Colonic mucosa (tissue), 4 donors: ENCODE data around the gene NDUFA12. TPM values are rescaled to one million over a fixed set of nuclear protein-coding genes. Genes with fewer than 3 reads are reported as not detected.

ENCODE experiments used
- DNase-seq: peaks from one replicate; pipeline ENCODE4 v3.0.0-alpha.2; 2020
- H3K27ac ChIP-seq: fragments of 200-600 bp; one replicate; pipeline ENCODE4 v1.8.0; 2021
- H3K27me3 ChIP-seq: fragments of 200-600 bp; one replicate; pipeline ENCODE4 v1.8.0; 2021
- H3K36me3 ChIP-seq: fragments of 200-600 bp; one replicate; pipeline ENCODE4 v1.8.0; 2021
- H3K4me1 ChIP-seq: fragments of 200-600 bp; one replicate; pipeline ENCODE4 v1.8.0; 2021; ENCODE audit warnings: mild to moderate bottlenecking
- H3K4me3 ChIP-seq: fragments of 200-600 bp; one replicate; pipeline ENCODE4 v1.8.0; 2021
- H3K9ac ChIP-seq, 2 donors: one replicate each; pipeline ENCODE4 v1.7.0; 2013; ENCODE audit warnings: control low read depth in 2 of 2, low read depth in 2 of 2, low read length in 2 of 2
- H3K9me3 ChIP-seq: fragments of 200-600 bp; one replicate; pipeline ENCODE4 v1.8.0; 2021
- CTCF ChIP-seq: fragments of 200-600 bp; IDR thresholded peaks from one replicate; pipeline ENCODE4 v1.8.0; 2022; ENCODE audit warnings: antibody characterized with exemption, mild to moderate bottlenecking
- intact Hi-C: fragments of 100-400 bp; cut with DNase I; formaldehyde crosslinking; loops from one replicate; pipeline ENCODE4 v1.14.1; 2022
- total RNA-seq, 2 donors: library from RNA; stranded (reverse); fragmentation: NEBNext Ultra II Directional in 1 of 2; extraction: Animal tissue kit (Norgen Biotek cat#: 25700) in 1 of 2; gene quantifications; one replicate each; pipeline ENCODE4 v1.2.1, GENCODE V29; 2021
- donor health status: healthy.
- donor health status: DM: no; HTN: no; CAD: no.
- donor health status: DM: no; HTN: no; CAD: no.

The NDUFA12 gene
- total RNA-seq, 2 donors from 2014 or later: 136 to 151 TPM

- intact Hi-C loops: no loop called here
- H3K4me3 ChIP-seq: no peak overlapping the region
- H3K27me3 ChIP-seq: no peaks in the 10 kb centered on the region
- TF ChIP-seq CTCF: no peak
- H3K4me1 ChIP-seq: no peaks in the 10 kb centered on the region
- H3K9ac ChIP-seq: no peak overlapping the region
- no peaks in the 10 kb centered on the region for H3K9me3 ChIP-seq
- H3K27ac ChIP-seq: no peak overlapping the region
- DNase-seq: no peak
- H3K36me3 ChIP-seq: no peaks in the 10 kb centered on the region
These were observed 73.7 kb downstream of the NDUFA12 start for GRCh38 chr12:94929780-94930179.

GRCh38 chr12:94925729-94926128 lies 77.8 kb downstream of the NDUFA12 start:
- intact Hi-C loops: no loop called here
- H3K4me3 ChIP-seq: no peak overlapping the region
- H3K27ac ChIP-seq: no peak overlapping the region
- no peak for DNase-seq
- H3K27me3 ChIP-seq: no peaks in the 10 kb centered on the region
- no peak overlapping the region for H3K9ac ChIP-seq
- no peaks in the 10 kb centered on the region for H3K9me3 ChIP-seq
- TF ChIP-seq CTCF: no peak
- H3K4me1 ChIP-seq: no peaks in the 10 kb centered on the region
- H3K36me3 ChIP-seq: no peaks in the 10 kb centered on the region

GRCh38 chr12:94925206-94925605 lies 78.3 kb downstream of the NDUFA12 start:
- Histone ChIP-seq H3K9ac (no peak overlapping the region), H3K4me1 (no peaks in the 10 kb centered on the region), H3K9me3 (no peaks in the 10 kb centered on the region), H3K36me3 (no peaks in the 10 kb centered on the region), H3K27me3 (no peaks in the 10 kb centered on the region), H3K4me3 (no peak overlapping the region), H3K27ac (no peak overlapping the region)
- intact Hi-C loops: no loop called here
- no peak for TF ChIP-seq CTCF
- no peak for DNase-seq

- H3K36me3 ChIP-seq: no peaks in the 10 kb centered on the region
- H3K4me3 ChIP-seq: no peak overlapping the region
- H3K9me3 ChIP-seq: no peaks in the 10 kb centered on the region
- H3K4me1 ChIP-seq: no peaks in the 10 kb centered on the region
- H3K27me3 ChIP-seq: no peaks in the 10 kb centered on the region
- H3K27ac ChIP-seq: no peak overlapping the region
- intact Hi-C loops: no loop called here
- TF ChIP-seq CTCF: no peak
- H3K9ac ChIP-seq: no peak overlapping the region
- DNase-seq: no peak
These were observed 80.9 kb downstream of the NDUFA12 start for GRCh38 chr12:94922561-94922960.

Other genes starting within 250 kb of the NDUFA12 start
- 10 to 100 TPM; 25.7 to 30.0 TPM for gene NR2C1, start 69.9 kb upstream of the NDUFA12 start, total RNA-seq
- gene FGD6, start 213.8 kb upstream of the NDUFA12 start, total RNA-seq: 10 to 100 TPM in 1 of 2 donors, 1 to 10 TPM in 1; 9.8 to 21.8 TPM
- gene VEZT, start 214.1 kb upstream of the NDUFA12 start, total RNA-seq: 10 to 100 TPM; 36.4 to 62.2 TPM